ENCODE measurements around the gene HPF1.
"Not testable (repeated sequence)": the region's sequence is repeated elsewhere in the genome, so short reads cannot be mapped to it uniquely, and the experiment has no call there.

The HPF1 gene

DNA sequence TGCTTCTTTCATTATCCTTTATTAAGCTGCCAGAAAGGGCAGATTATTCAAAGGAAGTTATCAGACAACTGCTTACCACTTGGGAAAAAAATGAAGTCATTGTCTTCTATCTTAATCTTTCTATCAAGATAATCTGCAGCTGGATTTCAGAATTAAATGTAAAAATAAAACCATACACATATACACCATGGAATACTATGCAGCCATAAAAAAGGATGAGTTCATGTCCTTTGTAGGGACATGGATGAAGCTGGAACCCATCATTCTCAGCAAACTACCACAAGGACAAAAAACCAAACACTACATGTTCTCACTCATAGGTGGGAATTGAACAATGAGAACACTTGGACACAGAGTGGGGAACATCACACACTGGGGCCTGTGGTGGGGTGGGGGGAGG, 19.1 kb downstream of the HPF1 start:
- DNase-seq (ENCODE audit: low read depth in 2 of 2), result not testable (repeated sequence)

DNA sequence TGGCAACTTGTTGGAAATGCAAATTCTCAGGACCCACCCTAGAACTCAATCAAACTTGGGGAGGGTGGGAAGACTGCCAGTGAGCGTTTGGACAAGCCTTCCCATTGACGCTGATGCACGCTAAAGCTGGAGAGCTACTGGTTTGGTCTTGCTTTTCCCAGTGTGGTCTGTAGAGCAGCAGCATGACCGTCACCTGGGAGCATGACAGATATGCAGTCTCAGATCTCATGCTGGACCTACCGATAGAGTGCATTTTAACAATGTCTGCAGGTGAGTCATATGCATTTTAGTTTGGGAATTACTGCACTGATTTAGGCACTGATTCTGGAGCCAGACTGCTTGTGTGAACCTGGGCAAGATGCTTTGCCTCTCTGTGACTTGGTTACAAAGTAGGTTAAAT, 27.2 kb downstream of the HPF1 start:
- no peak for DNase-seq (ENCODE audit: low read depth in 2 of 2)

DNA sequence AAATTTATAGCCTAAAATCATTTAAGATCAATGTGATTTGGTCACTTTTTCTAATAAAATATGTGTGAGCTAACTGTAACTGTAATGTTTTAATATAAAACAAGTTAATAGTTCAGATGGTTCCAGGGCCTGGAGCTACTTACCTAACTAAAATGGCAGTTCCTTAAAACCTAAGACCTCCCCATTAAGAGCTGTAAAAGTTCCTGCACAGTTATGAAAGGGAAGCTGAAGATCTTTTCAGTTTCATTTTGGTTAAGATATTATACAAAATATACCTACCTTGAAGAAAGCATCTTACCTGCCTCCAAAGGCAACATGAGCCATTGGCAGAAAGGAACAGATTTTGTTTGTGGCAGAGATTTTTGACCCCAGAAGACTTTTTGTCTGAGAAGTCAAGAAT, 30.1 kb downstream of the HPF1 start:
- DNase-seq (ENCODE audit: low read depth in 2 of 2), result no peak

DNA sequence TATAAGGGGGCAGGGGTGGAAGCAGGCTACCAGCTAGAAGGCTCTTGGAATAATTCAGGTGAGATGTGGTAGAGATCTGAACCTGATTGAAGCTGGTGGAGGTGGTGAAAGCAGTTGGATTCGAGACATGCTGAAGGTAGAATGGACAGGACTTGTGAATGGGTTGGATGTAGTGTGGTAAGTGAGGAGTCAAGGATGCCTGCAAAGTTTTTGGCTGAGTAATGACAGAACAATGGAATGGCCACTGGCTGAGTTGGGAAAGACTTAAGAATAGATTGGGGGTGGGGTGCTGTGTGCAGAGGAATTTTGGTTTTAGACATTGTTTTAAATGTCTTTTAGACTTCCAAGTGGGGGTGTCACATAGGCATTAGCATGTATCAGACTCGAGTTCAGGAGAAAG, 33.5 kb downstream of the HPF1 start:
- no peak for DNase-seq (ENCODE audit: low read depth in 2 of 2)

DNA sequence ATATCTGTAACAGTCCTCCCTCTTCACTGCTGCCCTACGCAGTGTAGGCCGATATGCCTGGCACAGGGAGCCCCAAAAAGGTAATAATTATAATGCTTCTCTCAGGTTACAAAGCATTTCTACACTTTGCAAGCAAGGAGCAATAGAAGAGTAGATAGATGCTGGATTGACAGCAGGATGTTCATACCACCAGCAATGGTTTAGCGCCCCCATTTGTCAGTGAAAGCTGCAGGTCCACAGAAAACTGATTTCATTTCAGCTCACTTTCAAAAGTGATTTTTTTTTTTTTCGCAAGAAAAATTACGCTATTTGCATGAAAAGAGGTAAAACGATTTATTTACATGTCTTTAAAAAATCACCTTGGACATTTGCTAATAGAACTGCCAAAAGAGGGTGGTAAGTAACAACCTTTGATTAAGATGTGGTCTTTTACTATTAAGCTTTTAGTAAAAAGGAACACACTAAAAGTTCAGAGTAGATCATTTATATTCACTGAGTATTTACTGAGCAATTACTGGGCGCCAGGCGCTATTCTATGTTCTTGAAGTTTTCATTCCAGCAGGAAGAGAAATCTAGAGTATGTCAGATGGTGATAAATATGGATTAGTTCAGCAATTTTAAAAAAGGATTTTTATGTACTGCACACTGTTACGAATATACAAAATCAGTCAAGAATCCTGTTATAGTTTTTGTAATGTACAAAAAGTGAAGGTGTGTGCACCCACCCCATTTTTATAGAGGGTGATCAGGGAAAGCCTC, 34.4 kb downstream of the HPF1 start:
- no peak for DNase-seq (ENCODE audit: low read depth in 2 of 2)

DNA sequence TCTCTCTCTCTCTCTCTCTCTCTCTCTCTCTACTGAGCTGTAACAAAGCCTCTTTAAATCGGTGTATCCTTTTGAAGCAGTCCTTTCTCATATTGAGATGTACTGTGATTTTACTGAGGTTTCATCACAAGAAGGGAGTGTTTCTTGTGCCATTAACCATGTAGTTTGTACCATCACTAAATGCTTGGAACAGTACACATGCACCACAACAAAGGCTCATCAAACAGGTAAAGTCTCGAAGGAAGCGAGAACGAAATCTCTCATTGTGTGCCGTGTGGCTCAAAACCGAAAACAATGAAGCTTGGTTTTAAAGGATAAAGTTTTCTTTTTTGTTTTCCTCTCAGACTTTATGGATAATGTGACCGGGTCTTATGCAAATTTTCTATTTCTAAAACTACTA, 37.2 kb downstream of the HPF1 start:
- DNase-seq (ENCODE audit: low read depth in 2 of 2), result no peak

DNA sequence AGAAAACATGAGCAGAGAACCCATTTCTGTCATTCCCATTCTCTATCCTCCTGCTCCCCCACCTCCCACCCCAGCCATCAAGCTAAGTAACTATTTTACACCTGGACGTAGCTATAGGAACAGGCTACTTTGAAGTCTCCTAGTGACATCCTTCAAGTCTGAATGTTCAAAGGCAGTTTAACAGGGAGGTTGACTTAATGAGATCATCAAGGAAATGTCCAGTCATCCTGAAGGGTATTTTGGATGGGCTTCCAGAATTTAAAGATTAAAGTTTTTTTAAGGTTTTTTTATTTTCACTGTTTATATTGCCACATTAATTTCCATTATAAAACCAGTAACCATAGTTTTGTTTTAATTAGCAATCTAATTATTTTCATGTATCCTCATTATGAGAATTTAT, 41.1 kb downstream of the HPF1 start:
- DNase-seq (ENCODE audit: low read depth in 2 of 2), result no peak

DNA sequence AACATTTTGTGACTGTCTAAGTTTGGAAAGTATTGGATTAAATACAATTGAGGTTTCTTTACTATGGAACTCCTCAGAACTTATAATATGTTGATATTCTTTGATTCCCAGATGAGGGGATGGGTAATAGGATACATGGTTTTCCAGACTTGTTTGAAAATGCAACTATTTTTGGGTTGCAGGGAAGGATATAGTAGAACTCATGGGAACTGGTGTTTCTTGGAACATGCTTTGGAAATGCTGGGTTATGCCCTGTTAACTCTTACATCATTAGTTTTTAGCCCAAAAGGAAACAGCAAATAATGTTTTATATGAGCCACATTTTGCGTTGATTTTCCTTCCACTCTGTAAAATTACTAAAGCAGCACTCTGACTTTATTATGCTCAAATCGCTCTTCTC, 41.9 kb downstream of the HPF1 start:
- no peak for DNase-seq (ENCODE audit: low read depth in 2 of 2)

DNA sequence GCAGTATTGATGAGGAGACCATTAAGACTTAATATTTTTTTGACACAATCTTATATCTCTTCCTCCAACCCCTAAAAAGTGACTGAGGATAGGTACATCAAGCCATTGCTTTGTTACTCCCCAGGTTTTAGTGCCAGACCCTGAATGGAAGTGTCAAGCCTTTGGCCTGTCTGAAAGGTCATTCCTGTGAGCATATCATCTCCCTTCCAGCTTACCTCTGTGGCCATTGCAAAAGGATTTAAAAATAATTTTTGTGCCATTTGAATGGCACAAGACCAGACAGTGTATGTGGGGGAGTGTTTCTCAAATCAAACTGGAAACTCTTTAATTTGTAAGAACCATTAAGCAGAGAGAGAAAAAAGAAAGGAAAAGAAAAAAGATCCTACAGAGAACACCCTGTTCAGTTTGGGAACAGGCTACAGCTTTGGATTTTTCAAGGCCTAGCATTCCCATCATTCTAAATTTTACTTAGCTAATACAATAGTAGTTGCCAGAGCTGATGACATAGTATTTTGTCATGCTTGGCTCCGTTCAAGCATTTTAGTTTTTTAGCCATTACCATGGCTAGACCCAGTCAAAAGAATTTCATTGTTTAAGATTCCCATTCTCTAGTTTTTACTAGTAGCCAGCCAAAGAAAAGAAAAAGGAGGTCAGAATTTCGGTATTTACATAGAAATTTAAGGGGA, 49.6 kb downstream of the HPF1 start:
- DNase-seq (ENCODE audit: low read depth in 2 of 2), result no peak

DNA sequence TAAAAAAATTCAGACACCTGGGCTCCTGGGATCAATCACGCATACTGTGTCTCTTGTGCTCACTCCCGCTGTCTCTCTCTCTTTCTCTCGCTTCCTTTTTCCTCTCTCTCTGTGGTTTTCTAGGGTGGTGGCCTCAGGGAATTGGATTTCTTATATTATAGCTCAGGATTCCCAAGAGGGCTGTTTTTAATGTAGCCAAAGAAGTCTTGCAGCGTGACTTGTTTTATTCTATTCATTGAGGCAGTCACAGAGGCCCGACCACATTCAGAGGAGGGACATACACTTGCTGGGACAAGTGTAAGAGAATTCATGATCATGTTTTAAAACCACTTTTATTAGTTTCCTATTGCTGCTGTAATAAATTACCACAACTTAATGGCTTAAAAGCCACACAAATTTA, 59.4 kb downstream of the HPF1 start:
- no peak for DNase-seq (ENCODE audit: low read depth in 2 of 2)

DNA sequence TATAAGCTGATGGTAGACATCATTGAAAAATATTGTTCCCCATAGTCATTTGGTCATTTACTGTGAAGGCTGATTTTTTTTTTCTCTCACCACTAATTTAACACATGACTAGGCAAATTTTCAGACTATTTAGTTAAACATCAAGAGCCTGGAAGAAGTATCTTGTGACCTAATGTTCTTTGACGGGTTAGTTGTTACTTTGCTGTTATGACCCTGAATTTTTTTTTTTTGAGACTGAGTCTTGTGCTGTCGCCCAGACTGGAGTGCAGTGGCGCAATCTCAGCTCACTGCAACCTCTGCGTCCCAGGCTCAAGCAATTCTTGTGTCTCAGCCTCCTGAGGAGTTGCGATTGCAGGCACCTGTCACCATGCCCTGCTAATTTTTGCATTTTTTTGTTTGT, 67.0 kb downstream of the HPF1 start:
- DNase-seq (ENCODE audit: low read depth in 2 of 2), result no peak

DNA sequence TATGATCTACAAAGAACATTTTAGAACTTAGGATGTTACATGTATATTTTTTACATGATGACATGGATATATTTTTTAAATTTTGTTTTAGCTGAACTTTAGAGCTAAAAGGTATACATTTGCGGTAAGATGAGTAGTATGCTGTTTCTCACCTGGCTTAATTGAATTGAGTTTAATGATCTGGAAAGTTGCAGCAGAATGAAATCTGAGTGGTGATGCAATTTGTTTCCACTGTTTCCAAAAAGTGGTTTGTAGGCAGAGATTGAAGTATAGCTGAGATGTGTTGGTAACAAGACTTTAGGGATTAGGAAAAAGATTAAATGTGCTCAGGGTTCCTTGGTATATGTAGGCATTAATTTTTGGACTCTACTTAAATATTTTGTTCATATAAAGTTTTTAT, 68.1 kb downstream of the HPF1 start:
- DNase-seq (ENCODE audit: low read depth in 2 of 2), result no peak

DNA sequence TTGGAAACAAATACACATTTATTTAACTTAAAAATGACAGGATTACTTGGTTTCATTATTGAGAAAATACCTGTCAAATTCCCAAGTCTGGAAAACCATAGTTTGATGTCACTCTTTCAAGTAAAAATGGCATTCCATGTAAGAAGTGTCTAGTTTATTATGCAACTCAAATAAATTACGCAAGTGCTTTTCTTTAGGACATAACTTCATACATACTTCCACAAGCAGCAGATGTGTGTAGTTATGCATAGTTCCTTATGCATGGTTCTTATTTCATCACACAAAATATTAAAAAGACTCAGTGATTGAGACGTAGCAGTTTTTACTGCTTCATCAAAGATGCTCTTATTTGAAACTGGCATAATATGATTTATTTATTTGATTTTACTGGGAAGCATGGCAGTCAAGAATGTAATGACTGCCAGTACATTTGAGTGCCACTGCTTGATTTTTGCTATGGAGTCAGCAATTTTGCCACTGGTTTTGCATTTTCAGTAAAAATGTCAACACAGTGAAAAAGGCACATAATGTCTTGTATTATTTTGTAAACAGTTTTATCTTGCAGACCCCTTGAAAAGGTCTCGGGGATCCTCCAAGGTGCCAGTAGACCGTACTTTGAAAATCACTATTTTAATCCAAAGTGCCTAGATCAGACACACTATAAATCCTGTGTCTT, 75.2 kb downstream of the HPF1 start:
- DNase-seq (ENCODE audit: low read depth in 2 of 2), result no peak

Measured in stimulated activated CD8-positive, alpha-beta memory T cell treated with anti-CD3 and anti-CD28 coated beads, Interleukin-2, amount 100 ng/mL, for 1 hour (primary cell).